HG02678 (cell line): ENCODE data around the gene CBX7.
A peak's percentile ranks its signal among the peaks of the same experiment; 100 is the strongest.
"Not testable (repeated sequence)": the region's sequence is repeated elsewhere in the genome, so short reads cannot be mapped to it uniquely, and the experiment has no call there.

Source experiments
- ATAC-seq: cut with Tn5 transposase; IDR thresholded peaks from one replicate; pipeline ENCODE4 v1.9.1; 2021; ENCODE audit warnings: mild to moderate bottlenecking, moderate library complexity; ENCODE audit not compliant: unreplicated experiment

Gene CBX7

DNA sequence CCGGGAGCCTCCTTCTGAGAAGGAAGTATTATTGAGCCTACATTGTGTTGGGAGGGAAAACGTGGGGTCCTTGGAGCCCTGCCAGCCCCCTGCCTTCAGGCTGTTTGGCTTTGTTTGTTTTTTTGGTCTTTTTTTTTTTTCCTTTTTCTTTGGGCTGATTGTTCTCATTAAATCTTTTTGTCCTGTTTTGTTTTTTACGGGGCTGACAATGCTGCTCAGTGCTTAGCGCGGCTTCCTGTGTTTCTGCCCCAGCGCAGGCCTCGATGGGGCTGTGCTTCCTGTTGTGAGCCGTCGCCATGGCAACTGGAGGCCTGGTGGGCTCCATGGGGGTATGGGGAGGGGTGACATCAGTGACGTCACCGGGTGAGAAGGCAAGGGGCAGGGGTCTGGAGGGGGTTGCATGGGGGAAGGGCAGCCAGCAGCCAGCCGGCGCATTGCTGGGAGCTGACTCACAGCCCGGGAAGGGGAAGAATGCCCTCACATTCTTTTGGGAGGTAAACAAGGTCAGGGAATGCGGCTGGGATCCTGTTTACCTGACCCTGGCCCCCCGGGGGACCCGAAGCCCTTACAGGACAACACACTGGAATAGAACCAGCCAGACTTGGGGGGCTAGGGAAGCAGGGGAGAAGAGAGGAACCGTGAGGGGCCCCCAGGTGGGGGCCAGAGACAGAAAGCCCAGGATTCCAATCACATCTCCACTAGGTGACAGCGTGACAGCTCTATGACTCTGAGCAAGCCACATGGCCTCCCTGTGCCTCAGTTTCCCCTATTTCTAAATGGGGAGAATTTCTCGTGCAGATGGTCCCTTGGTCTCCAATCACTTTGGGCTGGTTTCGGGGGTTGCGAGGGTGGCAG, 22.2 kb upstream of the CBX7 start:
- ATAC-seq, result no peak

DNA sequence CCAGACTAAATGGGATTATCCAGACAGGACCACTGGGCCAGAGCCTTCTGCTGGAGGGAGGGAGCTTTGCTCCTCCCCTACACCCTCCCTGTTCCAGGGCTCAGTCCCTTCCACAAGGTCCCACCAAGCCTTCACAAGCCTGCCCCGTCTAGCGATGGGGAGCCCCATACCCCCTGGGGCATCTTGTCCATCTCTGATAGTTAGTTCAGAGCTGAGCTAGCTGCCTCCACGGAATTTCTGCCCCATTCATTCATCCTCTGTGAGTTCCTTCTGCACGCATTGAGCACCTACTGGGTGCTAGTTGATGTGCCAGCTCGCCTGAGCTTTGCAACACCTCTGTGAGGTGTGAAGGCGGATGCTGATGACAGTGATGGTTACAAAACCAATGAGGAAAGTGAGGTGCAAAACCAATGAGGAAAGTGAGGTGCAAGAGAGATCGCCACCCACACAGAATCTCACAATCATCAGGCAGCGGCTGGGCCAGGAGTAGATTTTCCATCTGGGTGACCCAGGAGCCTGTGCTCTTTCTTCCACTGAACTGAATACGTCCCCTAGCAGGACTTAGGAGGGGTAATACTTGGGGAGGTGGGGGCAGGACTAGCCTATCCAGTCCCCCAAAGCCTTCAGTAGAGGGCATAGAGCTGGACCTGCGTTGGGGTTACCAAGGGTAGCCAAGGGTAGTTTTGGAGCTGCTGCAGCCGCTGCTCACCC, 21.5 kb upstream of the CBX7 start:
- ATAC-seq, result no peak

DNA sequence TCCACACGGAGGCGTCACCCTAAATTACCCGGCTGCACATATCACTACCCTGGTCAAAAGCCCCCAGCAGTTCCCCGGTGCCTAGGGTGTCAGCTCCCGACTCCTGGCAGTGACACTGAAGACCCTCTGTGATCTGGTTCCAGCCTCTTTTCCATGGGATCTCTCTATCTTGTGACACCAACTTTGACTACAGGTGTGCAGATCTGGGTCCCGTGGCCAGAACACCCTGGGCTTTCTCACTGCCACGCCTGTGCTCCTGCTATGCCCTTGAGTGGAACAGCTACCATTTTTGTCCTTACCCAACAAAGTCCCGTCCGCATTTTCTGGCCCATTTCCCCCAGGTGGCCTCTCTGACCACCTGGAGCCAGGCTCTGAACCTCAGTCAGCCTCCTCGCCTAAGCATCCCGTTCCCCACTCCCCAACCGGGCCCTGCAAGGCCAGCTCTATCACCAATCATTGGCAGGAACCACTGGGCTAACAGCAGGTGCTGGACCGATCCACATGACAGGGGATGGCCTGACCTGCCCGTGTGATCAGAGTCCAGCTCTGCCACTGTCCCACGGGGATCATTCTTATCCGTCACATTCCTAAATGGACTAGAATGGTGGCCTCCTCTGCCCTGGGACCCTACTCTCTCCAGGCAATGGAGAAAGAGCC, 20.7 kb upstream of the CBX7 start:
- no peak for ATAC-seq

DNA sequence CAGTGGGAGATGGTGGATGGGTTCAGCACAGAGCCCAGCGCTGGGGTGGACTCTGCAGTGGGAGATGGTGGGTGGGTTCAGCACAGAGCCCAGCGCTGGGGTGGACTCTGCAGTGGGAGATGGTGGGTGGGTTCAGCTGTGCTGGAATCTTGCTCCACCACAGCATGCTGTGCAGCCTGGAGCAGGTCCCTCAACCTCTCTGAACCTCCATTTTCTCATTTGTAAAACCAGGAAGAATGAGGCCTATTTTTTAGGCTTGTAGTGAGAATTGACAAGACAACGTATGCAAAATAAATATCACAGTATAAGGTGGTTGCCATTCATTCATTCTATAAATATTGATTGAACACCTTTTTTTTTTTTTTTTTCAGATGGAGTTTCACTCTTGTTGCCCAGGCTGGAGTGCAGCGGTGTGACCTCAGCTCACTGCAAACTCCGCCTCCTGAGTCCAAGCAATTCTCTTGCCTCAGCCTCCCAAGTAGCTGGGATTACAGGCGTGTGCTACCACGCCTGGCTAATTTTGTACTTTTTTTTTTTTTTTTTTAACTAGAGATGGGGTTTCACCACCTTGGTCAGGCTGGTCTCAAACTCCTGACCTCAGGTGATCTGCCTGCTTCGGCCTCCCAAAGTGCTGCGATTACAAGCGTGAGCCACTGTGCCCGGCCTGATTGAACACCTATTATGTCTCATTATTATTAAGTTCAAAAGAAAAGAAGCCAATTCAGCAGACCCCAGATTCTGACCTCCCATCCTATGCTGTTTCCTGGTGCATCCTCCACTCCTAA, 20.0 kb upstream of the CBX7 start:
- ATAC-seq, result not testable (repeated sequence)

DNA sequence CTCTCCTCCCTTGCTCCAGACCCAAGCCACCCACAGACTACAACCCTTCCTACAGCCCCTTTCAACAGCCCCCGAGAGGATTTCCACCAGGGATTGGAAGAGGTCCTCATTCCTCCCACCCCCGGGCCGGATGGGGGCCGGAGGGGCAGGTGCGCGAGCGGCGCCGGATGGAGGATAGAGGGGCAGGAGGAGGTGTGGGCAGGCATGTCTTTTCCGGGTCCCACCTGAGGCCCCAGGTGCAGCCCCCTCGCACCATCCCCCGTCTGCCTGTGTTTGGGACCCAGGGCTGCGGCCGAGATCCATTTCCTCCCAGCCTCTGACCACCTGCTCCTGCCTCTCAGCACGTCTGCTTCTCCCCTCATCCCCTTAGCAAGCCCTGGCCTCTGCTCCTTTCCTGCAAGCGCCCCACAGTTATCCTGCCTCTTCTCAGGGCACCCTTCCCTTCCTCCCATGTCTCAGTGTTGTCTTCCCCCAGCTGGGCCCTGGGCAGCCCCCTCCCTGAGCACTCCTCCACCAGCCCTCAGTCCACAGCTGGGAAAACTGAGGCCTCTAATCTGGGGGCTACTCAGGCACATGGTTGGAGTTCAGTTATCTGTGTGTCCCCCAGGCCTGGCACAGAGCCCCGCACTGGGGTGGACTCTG, 19.3 kb upstream of the CBX7 start:
- no peak for ATAC-seq

DNA sequence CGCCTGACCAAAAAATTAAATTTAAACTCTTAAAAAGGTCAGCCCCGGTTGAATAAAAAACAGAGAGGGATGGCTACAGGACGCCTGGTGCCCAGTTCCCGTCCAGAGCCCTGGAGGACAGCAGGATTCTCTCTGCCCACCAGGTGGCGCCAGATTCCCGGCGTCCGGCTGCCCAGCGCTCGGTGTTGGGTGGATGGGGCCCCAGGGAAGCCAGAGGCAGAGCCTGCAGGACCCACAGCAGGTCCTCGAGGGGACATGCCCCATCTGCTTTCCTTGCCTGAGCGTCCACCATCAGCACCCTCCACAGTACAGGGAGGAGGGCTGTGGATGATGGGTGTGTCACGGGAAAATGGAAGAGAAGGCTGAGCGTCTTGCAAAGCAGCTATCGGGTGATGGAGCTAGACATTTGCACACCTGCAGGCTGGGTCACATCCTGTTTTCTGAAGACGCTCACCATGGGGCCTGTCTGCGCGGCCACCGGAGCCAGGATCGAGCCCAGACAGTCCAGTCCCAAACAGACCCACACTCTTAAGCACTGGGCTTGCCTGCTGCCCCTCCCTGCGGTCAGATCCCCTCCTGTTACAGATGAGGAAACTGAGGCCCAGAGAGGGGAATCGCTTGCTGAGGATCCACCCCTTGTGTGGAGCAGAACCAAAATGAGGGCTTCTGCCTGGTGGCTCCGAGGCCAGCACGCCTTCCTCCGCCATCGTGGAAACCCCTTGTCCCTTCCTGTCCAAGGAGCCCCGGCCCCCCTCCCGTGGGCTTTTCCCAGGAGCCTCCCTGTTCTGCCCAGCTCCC, 18.5 kb upstream of the CBX7 start:
- ATAC-seq, result peak; percentile 68

DNA sequence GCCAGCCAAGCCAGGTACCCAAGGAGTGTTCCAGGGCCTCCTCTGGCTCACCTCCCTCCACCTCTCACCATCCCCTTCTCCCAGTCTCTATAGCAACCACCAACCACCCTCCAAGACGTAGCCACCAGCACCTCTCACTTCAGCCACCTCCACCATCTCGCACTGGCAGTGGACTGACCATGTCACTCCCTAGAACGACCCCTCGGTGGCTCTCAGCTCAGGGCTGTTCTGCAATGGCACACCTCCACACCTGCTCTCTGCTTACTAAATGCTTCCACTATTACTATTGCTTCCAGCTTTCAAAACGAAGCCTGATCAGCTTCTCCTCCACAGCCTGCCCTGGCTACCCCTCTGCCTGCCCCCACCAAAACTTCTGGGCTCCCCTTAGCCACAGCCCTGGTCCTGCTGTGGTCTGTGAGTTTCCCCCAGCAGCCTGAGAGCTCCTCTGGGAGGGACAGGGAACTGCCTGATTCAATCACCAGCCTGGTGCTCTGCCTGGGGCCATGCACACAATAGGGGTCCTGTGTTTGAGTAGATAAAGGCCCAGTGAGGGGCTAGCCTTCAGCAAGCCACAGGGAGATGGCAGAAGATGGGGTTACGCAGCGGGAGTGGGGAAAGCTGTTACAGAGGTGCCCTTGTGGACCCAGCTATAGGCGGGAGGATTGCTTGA, 17.5 kb upstream of the CBX7 start:
- ATAC-seq, result no peak

DNA sequence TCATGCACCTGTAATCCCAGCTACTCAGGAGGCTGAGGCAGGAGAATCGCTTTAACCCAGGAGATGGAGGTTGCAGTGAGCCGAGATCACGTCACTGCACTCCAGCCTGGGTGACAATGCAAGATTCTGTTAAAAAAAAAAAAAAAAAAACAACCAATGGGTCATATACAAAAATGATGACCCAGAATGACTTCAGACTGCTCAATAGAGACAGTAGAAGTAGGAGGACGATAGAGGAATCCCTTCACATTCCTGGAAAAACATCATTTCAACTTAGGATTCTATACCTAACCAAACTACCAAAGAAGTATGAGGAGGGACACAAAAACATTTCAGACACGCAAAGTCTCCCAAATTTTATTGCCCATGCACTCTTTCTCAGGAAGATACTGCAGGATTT, 14.1 kb upstream of the CBX7 start:
- no peak for ATAC-seq

DNA sequence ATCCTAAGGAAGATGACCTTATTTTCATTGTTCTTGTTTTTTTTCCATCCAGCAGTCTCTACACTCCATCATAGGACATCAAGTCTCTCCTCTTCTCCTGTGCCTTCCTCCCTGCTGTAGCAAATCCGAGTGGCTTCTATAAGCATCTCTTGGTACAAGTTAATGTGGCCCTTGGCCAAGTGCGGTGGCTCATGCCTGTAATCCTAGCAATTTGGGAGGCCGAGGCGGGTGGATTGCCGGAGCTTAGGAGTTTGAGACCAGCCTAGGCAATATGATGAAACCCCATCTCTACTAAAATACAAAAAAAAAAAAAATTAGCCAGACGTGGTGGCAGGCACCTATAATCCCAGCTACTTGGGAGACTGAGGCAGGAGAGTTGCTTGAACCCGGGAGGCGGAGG, 3.6 kb upstream of the CBX7 start:
- ATAC-seq, result not testable (repeated sequence)

DNA sequence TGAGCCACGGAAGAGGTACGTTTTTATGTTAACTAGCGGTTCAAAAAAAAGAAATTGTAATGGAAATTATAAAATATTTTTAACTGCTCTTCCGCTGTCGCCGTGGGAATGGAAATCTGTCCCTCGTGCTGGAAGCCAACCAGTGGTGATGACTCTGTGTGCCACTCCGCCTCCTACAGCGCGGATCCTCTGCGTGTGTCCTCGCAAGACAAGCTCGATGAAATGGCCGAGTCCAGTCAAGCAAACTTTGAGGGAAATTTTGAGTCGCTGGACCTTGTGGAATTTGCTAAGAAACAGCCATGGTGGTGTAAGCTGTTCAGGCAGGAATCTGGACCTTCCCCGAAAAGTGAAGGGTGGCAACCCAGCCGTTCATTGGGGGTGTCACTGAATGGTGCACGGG, 2.9 kb upstream of the CBX7 start:
- ATAC-seq, result no peak

DNA sequence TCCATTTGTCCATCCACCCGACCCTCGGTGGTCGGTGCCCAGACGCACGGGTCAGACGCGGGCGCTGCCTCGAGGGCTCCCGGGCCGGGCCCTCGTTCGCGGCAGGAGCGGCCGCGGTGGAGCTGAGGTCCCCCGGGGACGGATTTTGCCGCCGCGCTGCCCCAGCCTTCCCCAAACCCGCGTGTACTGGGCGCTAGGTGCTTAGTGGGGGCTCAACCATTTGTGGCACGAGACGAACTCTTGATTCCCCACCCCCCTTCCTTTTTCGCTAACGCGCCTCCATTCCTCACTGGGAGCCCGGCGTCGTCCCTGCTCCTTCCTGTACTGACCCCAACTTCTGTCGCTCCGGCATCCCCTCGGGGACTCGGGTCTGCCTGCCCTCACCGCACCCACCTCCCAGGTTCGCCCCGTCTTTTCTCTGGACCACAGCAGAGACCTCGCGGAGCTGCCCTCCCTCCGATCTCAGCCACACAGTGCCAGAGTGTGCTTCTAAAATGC, 789 bp upstream of the CBX7 start:
- ATAC-seq, result no peak

DNA sequence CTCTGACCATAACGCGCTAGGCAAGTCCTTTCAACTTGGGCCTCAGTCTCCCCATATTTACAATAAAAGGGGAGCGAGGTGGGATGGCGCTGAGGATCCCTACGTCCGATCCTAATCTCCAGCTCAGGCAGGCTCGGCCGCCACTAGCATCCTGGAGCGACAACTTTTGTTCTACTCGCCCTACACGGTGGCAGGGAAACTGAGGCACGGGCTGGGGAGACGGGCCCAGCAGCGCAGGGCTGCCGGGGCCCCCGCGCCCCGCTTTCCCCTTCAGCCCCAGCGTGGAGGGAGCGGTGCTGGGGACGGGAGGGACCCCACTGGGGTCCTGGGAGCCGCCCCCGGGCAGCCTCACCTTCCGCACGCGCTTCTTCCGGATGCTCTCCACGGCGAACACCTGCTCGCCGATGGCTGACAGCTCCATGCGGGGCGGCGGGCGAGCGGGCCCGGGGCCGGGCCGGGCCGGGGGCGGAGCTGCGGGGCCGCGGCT, 413 bp downstream of the CBX7 start:
- no peak for ATAC-seq

DNA sequence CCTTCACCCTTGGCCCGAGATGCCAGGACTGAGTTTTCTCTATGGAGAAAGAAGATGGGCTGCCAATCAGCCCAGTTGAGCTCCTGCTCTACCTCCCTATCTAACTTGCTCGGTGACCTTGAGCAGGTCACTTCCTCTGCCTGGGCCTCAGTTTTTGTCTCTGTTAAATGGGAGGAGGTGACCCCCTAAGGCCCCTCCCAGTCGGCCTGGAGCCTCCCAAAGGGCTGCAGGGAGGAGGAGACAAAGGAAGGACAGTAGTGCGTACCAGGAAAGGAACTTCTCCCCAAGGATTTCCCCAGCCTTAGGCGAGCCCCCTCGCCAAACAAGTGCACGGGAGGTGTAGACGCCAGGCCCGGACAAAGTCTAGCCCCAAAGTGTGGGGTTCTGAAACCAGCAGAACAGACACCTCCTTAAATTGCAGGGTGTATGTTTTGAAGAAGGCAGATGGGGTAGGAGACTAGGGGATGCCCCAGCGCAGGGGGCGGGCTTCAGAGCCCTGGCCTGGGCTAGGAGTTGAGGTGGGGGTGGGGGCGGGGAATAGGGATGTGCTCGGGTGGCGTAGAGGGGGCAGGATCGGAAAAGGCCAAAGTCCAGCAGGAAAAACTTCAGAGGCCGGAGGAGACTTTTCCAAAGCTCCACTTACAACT, 1.0 kb downstream of the CBX7 start:
- no peak for ATAC-seq

DNA sequence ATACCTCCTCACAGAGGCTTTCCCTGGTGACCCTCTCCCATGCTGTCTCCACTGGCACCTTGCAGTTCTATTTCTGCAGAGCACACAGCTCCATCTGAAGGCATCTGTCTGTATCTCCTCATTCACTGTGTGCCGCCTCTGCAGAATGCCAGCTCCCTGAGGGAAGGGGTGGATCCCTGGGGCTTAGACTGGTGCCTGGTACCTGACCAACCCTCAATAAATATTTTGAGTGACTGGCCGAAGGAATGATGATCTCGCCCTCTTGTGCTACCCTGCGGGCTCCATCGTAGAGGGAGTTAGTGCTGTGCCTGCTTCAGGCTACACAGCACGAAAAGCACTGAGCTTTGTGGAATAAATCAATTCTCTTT, 1.6 kb downstream of the CBX7 start:
- no peak for ATAC-seq

DNA sequence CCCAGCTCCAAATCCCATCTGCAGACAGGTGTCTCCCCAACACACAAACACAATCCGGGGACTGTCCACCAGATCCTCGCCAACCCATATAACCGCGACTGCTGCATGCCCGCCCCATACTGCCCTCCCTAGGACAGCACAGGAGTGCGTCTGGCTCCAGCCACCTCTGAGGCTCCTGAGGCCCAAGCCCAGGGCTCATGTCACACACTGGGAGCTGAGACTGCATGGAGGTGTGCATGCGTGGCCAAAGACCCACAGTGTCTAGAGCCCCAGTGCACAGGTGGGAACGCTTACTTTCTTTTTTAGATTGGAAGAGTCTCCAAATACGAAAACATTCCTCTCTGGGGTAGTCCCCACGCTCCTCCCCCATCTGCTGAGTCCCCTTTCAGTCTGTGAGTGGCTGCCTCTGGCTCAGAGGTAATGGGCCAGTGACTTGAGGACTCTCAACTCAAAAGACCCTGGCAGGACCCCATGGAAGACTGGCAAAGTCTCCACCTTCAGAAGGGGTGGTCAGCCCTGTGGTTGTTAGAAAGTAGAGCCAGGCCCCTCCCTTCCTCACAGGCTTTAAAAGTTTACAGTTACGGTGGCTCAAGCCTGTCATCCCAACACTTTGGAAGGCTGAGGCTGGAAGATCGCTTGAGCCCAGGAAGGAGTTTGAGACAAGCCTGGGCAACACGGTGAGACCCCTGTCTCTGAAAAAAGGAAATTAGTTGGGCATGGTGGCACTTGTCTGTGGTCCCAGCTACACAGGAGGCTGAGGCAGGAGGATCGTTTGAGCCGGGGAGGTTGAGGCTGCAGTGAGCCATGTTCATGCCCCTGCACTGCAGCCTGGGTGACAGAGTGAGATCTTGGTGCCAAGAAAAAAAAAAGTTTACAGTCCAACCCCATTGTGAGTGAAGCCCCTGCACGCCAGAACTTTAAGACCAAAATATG, 2.3 kb downstream of the CBX7 start:
- ATAC-seq, result no peak

DNA sequence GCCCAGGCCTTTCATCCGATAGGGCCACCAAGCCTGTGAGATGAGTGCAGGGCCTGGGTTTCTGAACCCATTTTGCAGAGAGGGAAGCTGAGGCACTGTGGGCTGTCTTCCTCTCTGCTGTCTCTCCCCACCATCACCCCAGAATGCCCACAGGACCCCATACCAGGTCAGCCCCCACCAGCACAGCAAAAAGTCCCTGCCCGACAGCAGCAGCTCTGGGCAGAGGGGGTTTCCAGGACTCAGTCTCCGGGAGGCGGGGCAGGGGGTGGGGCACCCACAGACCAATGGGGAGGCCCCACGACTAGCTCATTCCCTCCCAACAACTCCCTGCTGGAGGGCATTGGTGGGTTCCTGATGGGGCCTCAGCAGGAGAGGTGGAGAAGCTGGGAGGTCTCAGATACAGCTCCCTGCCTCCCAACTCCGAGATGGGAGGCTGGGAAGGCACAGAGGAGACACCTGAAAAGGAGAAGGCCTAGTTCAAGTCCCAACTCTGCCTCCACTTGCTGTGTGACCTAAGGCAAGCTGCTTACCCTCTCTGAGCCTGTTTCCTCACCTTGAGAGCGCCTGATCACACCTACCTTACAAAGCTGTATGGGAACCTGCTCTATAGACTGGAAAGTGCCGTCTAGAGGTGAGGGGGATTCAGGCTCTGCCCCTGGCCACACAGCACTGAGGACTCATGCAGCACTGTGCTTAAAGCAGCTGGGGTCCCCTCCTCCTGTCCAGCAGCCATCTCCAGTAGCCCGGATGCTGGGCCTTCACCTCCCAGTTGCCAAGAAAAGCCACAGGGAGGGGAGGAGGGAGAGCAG, 3.5 kb downstream of the CBX7 start:
- ATAC-seq, result no peak
